NCI-H774 (cell line): ENCODE results near the gene TDP2.
"Not testable (repeated sequence)": the region's sequence is repeated elsewhere in the genome, so short reads cannot be mapped to it uniquely, and the experiment has no call there.

ENCODE experiments used
- DNase-seq: peaks from one replicate; lab custom pipeline; 2025; lab: John Stamatoyannopoulos, UW

The TDP2 gene

DNA sequence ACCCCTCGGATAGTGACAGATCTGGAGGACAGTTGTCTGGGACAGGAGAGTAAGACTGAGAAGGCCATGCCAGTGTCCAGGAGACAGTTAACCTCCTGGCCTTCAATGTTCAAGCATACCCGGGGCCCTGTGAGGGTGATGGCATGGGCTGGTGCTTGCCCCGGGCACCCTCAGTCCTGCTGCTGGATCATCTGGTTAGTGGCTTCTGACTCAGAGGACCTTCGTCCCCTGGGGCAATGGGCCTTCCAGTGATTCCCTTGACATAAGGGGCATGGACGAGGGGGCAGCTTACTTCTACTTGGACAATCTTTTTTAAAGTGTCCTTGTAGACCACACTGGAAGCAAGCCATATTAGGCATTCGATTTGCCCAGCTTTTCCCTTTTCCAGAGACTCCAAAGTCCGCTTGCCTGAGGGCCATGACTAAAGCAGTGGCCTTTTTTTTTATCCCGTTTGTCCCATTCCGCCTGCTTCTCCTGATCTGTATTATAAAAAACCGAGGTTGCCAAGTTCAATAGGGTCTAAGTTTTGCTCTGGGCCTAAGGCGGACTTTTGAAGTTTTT is 12.2 kb upstream of the TDP2 start:
- DNase-seq, result not testable (repeated sequence)

DNA sequence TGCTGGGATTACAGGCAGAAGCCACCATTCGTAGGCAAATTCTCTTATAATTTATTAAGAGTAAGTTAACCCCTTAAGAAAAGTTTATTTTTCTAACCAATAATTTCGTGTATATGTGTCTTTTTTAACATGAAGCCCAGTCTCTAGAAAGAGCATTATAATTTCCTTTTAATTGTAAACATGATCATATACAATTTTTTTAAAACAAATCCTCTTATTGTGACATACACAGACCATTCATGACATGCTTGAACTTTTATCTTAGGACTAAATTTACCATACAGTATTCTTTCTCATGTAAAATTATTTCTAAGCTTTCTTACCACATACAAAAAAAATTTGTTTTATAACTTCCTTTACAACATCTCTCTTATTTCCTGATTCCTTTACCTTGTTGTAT is 6.9 kb upstream of the TDP2 start:
- no peak for DNase-seq

DNA sequence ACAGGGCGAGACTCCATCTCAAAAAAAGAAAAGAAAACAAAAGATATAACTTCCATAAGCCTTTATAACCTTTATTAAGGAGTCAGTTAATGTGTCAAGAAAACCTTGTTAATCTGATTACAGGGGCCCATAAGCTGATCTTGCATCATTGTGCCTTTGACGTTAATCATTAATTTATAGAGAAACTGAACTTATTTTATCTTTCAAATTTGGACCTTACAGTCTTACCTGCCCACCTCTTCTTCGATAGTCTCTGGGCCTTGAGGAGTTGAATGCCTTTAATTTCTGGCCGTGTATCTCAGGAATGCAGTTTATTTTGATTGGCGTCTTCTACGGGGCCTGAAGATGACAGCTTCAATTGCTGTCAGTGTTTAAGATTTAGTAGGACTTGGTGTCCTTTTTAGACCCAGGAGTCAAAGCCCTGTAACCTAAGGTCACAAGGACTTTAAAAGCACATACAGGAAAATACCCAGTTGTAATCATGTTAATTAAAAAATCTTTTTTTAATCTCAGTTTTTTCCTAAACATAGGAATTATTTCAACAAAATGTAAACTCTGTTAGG is 6.0 kb upstream of the TDP2 start:
- no peak for DNase-seq

DNA sequence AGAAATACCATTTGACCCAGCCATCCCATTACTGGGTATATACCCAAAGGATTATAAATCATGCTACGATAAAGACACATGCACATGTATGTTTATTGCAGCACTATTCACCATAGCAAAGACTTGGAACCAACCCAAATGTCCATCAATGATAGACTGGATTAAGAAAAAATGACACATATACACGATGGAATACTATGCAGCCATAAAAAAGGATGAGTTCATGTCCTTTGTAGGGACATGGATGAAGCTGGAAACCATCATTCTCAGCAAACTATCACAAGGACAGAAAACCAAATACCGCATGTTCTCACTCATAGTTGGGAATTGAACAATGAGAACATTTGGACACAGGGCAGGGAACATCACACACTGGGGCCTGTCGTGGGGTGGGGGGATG is 4.4 kb upstream of the TDP2 start:
- DNase-seq, result not testable (repeated sequence)

DNA sequence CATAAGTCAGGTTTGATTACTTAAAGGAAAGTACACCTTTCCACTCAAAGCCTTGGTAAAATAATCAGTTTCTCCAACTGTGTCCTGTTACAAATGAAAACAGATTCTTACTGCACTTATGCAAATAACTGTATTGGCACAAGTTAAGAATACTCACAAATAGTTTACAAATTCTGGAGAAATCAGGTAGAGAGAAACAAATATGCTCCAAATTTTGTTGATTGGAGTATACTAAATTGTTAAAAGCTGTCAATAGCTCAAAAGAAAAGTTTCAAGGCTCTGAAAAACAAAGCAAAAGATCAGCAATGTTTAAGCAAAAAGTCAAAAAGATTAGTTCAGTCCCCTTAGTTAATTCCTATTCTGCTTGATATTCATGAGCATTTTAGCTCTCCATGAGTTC is 3.8 kb upstream of the TDP2 start:
- DNase-seq, result not testable (repeated sequence)

DNA sequence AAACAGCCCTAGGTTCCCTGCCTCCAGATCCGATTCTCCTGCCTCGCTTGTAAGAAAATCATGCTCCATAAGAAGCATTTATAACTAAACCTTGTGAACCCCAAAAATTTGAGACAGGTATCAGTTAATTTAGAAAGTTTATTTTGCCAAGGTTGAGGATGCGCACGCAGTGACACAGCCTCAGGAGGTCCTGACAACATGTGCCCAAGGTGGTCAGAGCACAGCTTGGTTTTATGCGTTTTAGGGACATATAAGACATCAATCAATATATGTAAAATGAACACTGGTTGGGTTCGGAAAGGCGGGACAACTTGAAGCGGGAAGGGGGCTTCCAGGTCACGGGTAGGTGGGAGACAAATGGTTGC is 2.3 kb upstream of the TDP2 start:
- no peak for DNase-seq

DNA sequence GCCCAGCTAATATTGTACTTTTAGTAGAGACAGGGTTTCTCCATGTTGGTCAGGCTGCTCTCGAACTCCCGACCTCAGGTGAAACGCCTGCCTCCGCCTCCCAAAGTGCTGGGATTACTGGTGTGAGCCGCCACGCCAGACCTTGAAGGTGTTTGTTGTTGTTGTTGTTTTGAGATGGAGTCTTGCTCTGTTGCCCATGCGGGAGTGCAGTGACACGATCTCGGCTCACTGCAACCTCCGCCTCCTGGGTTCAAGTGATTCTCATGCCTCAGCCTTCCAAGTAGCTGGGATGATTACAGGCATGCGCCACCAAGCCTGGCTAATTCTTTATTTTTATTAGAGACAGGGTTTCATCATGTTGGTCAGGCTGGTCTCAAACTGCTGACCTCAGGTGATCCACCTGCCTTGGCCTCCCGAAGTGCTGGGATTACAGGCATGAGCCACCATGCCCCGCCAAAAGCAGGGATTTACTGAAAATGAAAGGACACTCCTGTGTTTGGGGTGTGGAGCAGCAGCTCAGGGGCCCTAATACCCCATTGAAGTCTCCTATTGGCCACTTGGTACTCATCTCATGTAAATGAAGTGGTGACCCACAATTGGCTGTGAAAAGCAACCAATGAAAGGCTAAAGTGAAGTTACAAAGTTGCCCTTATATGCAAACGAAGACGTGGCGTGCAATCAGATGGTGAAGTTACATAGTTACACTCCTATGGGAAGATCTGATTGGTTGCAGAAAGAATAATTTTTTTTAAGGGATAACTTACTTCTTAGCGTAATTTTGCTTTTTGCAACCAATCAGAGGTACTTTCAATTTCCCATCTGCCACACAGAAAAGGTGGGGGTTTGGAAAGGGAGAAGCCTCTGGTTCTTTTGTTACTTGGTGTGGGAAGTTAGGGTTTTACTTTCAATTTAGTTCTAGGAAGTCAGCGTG is 1.6 kb upstream of the TDP2 start:
- DNase-seq, result not testable (repeated sequence)

DNA sequence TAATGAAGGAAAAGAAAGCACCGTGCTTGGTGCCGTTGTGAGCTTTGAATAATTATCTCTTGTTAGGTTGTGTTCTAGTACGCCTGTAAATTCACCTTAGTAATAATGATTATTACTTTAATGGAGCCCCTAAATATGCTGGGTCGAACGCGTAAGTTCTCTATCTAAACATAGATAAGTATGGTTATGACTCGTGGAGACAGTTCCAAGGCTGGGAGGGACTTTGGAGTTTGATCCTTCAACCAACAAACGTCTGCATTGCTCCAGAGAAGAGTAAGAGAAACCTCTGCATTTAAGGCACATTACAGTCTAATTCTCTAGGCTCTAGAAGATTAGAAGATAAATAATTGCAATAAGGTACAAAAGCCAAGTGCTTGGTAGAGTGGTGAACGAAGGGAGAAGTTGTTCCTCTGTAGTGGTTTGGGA is 692 bp upstream of the TDP2 start:
- DNase-seq, result no peak

DNA sequence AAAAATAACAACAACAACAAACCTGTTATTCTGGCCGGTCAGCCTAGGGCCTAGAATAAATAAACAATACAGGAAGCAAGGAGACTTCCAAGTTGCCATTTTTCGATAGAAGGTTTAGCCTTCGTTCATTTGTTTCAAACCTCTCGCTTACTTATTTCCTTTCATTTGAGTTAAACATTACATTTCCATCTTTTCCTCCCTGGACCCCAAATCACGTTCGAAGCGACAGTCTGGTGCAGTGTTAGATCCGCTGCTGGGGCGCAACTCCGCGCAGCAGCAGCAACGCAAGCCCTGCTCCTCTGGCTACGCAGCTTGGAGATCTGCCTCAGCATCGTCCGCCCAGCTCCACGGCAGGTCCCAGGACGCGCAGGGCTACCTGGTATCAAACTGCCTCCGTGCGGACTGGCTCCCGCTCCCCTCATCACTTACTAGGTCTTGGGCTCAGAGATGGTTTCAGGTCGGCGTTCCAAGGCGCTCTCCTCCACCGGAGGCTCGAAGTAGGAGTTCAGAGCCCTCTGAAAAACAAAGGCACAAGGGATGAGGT is 530 bp downstream of the TDP2 start:
- DNase-seq, result peak; percentile 29

DNA sequence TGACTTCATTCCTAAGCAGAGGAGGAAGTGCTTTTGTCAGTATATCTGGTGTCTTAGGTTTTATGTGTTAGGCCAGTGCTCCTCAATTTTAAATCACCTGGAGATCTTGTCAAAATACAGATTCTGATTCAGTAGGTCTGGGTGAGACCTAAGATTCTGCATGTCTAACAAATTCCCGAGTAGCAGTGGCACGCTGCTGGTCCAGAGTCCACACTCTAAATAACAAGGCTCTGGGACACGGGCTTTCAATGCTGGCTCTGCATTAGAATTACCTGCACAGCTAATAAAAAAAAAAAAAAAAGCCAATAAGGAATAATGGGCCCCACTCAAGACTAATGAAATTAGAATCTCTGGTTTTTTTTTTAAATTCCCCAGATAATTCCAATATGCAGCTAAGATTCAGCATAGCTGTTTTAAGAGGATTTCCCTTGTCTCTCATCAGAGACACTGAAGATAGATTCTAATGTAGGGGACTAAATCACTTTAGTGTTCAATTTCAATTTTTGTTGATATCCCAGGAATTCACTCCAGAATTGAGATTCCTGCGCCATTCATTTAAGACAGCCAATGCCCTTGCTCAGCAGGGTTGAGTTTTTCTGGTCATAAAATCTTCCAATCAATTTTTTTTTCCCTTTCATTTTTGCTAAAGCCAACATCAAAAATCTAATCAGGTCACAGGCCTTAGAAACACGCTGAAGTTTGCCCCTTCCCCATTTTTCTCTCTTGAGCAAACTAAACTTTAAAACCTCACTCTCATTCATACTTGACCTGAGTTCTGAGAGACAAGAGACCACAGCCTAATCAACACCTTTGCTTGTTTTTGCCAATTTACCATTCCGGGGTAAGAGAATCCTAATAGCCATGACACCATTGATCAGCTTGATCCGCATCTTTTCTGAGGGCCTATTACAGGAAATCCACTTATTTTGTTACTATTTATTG is 2.4 kb downstream of the TDP2 start:
- no peak for DNase-seq

DNA sequence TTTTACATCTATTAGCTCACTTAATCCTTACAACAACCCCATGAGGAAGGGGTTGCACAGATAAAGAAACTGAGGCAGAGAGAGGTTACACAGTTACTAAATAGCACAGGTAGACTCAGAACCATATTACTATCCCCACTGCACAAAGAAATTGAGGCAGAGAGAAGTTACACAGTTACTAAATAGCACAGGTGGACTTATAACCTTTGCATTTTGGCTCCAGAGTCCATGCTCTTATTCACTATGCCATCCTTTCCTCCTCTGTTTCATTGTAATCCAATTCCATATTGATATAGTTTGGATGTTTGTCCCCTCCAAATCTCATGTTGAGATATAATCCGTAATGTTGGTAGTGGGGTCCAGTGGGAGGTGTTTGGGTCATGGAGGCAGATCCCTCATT is 3.5 kb downstream of the TDP2 start:
- DNase-seq, result no peak

DNA sequence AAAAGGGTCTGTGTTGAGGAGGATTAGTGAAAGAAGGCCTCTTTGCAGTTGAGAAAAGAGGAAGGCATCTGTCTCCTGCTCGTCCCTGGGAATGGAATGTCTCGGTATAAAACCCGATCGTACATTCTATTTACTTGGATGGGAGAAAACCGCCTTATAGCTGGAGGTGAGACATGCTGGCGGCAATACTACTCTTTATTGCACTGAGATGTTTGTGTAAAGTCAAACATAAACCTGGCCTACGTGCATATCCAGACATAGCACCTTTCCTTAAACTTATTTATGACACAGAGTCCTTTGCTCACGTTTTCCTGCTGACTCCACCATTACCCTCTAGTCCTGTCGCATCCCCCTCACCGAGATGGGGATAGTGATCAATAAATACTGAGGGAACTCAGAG is 4.5 kb downstream of the TDP2 start:
- no peak for DNase-seq

DNA sequence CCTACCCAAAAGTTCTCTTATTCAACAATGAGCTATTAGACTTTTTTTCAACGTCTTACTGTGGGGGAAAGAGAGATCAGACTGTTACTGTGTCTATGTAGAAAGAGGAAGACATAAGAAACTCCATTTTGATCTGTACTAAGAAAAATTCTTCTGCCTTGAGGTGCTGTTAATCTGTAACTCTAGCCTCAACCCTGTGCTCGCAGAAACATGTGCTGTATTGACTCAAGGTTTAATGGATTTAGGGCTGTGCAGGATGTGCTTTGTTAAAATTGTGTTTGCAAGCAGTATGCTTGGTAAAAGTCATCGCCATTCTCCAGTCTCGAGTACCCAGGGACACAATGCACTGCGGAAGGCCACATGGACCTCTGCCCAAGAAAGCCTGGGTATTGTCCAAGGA is 4.9 kb downstream of the TDP2 start:
- not testable (repeated sequence) for DNase-seq

DNA sequence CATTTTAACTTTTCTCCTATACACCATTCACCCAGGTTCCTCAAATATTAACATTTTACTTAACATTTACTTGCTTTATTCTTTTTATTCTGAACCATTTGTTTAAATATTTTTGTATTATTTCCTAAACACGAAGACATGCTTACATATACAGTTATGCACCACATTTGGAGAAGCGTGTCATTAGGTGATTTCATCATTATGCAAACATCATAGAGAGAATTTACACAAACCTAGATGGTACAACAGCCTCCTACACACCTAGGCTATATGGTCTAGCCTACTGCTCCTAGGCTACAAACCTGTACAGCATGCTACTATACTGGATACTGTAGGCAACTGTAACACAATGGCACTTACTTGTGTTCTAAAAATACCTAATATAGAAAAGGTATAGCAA is 6.6 kb downstream of the TDP2 start:
- no peak for DNase-seq

DNA sequence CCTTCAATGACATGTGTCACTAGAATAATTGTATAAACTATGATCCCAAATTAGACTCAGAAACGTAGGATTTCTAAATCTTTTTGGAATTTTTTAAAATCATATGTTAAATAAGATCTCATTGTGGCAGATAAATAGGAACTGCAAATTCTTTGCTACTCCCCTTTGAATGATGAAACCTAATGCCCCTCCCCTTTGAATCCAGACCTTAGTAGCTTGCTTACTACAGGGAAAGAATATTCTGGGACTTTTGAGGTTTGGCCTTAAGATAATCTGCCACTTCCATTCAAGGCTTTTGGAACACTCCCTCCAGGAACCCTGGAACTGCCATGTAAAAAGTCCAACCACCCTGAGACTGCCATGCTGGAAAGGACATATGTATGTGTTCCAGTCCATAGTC is 7.1 kb downstream of the TDP2 start:
- no peak for DNase-seq

DNA sequence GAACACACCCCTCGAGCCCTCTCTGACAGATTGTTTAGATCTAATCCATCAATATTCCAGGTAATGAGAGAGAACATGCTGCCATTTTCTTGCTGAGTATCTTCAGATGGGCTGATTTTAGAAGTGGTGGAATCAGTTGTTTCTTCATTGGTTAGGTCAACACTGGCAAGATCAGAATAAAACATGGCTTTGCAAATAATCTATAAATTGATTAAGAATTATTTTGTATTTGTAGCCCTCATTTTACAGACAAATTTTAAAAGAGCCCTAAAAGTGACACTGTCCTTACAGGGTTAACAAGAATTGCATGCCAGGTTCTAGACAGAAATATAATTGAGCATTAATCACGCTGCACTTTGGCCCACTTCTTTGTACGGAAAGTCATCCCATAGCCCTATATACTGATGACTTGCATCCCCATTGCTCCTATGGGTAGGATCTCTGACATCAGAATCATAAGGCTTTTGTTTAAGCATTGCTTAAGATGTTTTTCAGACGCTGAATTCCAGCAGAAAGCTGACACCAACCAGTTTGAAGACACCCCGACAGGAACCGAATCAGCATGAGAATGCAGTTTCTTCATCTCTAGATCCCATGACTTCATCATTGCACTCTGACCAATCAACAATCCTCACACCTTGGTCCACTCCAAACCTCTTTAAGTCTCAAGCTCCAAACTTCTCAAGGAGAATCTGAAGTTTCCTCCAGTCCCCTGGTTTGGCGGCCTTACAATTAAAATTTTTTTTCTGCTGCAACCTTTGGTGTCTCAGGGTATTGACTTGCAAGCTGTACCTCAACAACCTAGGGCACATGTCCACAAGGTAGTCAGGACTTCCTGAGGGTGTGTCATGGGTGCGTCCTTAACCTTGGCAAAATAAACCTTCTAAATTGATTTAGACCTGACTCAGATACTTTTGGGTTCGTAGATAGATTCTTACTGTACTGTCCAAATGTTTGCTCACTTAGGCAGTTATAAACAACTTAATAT is 7.8 kb downstream of the TDP2 start:
- no peak for DNase-seq

DNA sequence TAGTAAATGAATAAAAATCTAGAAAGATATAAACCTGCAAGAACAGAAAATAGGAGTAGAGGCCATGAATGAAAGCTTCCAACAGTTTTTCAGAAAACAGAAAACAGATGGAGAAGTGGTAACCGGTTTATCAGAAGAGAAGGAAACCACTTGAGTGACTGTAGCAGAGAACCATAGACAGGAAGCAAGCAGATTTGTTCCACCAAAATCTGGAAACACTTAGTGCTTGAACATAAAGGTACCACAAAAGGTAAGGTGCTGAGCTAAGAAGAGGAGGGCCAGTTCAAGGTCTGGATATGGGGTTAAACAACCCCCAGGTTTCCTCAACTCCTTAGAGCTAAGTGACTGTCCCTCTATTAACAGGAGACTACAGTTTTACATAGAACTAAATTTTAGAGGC is 11.5 kb downstream of the TDP2 start:
- DNase-seq, result no peak

DNA sequence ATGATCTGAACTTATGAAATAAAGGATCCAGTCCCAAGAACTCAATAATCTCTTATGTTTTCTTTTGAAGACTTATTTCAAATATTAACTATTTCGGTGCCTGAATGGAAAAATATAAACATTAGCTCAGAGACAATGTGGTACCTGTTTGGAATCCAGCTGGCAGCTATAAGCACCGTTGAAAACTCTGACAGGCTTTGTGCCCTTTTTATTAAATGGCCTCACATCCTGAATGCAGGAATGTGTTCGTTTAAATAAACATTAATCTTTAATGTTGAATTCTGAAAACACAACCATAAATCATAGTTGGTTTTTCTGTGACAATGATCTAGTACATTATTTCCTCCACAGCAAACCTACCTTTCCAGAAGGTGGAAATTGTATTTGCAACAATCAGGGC is 16.3 kb downstream of the TDP2 start:
- DNase-seq, result no peak

DNA sequence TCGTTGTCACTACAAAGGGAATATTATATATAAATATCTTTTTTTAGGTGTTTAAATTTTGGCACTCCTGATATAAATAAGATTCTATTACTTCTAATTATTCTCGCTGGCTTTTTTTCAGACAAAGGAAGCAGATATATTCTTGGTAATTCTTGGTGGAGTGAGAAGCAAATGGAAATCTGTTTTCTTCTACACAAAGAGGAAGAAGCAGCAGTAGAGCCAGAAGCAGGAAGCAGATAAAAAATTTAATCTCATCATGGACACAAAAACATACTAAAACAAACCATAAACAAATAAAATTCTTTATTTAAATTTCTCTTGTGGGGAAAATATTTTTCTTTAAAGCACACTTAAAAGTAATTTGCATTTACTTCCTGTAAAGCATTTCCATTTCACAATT is 17.0 kb downstream of the TDP2 start:
- no peak for DNase-seq

DNA sequence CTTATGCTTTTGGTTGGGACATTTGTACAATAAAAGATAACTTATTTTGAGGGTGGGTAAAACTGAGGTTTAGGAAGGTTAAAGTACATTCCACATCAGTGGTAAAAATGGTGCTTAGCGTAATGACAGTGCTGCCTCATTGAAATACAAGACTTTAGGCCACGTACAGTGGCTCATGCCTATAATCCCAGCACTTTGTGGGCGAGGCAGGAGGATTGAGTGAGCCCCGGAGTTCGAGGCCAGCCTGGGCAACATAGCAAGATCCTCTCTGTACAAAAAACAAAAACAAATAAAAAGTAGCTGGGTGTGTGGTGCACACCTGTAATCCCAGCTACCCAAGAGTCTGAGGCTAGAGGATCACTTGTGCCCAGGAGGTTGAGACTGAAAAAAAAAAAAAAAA is 18.4 kb downstream of the TDP2 start:
- DNase-seq, result no peak

DNA sequence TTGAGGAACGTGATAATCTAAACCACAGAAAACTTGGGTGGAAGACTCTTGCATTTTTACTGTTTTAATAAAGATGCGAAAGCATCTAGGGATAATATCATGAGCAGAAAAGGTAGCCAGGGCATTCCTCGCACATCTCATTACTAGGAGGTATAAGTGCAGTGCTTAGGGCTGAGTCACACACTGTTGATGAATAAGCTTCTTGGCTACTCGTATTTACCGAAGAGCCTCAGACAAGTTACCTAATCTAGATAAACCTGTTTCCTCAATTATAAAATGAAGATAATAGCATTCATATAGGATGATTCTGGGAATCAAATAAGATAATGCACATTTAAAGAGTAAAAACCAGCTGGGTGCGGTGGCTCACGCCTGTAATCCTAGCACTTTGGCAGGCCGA is 19.9 kb downstream of the TDP2 start:
- no peak for DNase-seq
